Measurements from ENCODE around the gene ADSL.

Gene ADSL

DNA sequence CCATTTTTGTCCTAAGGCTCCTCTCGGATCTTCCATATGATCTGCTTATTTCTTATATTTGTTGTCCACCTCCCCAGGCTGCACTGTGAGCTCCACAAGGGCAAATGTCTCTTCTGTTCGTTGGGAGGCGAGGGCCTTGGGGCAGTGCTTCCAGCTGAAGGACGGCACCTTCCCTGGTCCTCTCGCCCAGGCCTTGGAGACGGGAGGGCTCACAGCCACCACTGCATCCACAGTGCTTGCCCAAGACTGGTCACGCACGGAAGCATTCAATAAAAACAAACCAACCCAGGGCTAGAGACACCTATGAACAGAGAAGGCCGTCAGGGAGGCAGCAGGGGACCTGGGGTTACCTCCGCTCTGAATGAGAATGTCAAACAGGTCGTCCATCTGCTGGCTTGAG, 70.3 kb downstream of the ADSL start:
- H3K27me3 ChIP-seq (replicated peaks; ENCODE audit: insufficient read depth, low read length) = no peaks in the 10 kb centered on the region

DNA sequence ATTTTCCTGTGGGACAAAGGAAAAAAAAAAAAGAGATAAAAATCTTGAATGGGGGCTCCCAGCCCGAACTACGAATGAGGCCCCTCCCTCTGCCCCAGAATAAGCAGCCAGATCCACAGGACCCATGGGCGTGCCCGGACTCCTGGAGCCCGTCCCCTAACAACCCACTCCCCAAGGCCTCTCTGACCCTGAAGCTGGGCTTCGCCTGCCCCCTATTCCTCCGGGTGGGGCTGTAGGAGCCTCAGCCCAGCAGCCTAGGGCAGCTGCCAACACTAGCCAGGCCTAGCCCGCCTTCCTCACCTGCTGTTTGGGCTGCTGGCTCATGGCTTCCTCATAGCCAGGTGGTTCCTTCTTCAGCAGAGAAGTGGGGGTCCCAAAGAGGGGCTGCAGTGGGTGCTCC, 70.7 kb downstream of the ADSL start:
- Histone ChIP-seq H3K36me3 (replicated peaks; ENCODE audit: insufficient read depth, low read length) (no peaks in the 10 kb centered on the region), H4K20me1 (ENCODE audit: insufficient read depth, low read length) (no peaks in the 10 kb centered on the region), H3K27me3 (replicated peaks; ENCODE audit: insufficient read depth, low read length) (no peaks in the 10 kb centered on the region), H3F3A (ENCODE audit: insufficient read depth, low read length) (no peaks in the 10 kb centered on the region), H3K9me3 (replicated peaks; ENCODE audit: insufficient read depth, low read length) (no peaks in the 10 kb centered on the region), H3K9me2 (replicated peaks; ENCODE audit: insufficient read depth, low read length) (no peaks in the 10 kb centered on the region), H3K79me2 (ENCODE audit: low read length) (no peaks in the 10 kb centered on the region), H3K27ac (ENCODE audit: low read length) (no peak overlapping the region), H3K4me2 (ENCODE audit: low read depth, low read length) (no peak overlapping the region), H3K4me3 (ENCODE audit: low read length) (no peak overlapping the region), H3K4me1 (ENCODE audit: low read length) (peaks cover 3% of the 10 kb centered on the region; the same call in 1 of the 2 replicates), H2AFZ (ENCODE audit: low read length) (no peak overlapping the region), H3K9ac (ENCODE audit: low read length) (no peak overlapping the region)
- TF ChIP-seq EZH2phosphoT487 (IDR thresholded peaks at IDR 0.05; ENCODE audit: low read length) (no peak), EZH2 (optimal IDR thresholded peaks at IDR 0.05; ENCODE audit: low read depth, low read length) (no peak)
- TF ChIP-seq, protein P1, sequence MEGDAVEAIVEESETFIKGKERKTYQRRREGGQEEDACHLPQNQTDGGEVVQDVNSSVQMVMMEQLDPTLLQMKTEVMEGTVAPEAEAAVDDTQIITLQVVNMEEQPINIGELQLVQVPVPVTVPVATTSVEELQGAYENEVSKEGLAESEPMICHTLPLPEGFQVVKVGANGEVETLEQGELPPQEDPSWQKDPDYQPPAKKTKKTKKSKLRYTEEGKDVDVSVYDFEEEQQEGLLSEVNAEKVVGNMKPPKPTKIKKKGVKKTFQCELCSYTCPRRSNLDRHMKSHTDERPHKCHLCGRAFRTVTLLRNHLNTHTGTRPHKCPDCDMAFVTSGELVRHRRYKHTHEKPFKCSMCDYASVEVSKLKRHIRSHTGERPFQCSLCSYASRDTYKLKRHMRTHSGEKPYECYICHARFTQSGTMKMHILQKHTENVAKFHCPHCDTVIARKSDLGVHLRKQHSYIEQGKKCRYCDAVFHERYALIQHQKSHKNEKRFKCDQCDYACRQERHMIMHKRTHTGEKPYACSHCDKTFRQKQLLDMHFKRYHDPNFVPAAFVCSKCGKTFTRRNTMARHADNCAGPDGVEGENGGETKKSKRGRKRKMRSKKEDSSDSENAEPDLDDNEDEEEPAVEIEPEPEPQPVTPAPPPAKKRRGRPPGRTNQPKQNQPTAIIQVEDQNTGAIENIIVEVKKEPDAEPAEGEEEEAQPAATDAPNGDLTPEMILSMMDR (IDR thresholded peaks at IDR 0.05; ENCODE audit: low read length) = no peak
- DNase-seq = no peak

More for the DNA sequence above, 70.3 kb downstream of the ADSL start:
- Histone ChIP-seq H3K9ac (ENCODE audit: low read length) (no peak overlapping the region), H3F3A (ENCODE audit: insufficient read depth, low read length) (no peaks in the 10 kb centered on the region), H3K27ac (ENCODE audit: low read length) (no peak overlapping the region), H3K9me2 (replicated peaks; ENCODE audit: insufficient read depth, low read length) (no peaks in the 10 kb centered on the region), H3K79me2 (ENCODE audit: low read length) (no peaks in the 10 kb centered on the region), H3K4me2 (ENCODE audit: low read depth, low read length) (no peak overlapping the region), H4K20me1 (ENCODE audit: insufficient read depth, low read length) (no peaks in the 10 kb centered on the region), H2AFZ (ENCODE audit: low read length) (no peak overlapping the region), H3K9me3 (replicated peaks; ENCODE audit: insufficient read depth, low read length) (no peaks in the 10 kb centered on the region), H3K4me3 (ENCODE audit: low read length) (no peak overlapping the region), H3K4me1 (ENCODE audit: low read length) (no peaks in the 10 kb centered on the region), H3K36me3 (replicated peaks; ENCODE audit: insufficient read depth, low read length) (no peaks in the 10 kb centered on the region)
- DNase-seq = no peak
- TF ChIP-seq, protein P1 (IDR thresholded peaks at IDR 0.05; ENCODE audit: low read length) = no peak
- TF ChIP-seq EZH2 (optimal IDR thresholded peaks at IDR 0.05; ENCODE audit: low read depth, low read length) (no peak), EZH2phosphoT487 (IDR thresholded peaks at IDR 0.05; ENCODE audit: low read length) (no peak)

DNA sequence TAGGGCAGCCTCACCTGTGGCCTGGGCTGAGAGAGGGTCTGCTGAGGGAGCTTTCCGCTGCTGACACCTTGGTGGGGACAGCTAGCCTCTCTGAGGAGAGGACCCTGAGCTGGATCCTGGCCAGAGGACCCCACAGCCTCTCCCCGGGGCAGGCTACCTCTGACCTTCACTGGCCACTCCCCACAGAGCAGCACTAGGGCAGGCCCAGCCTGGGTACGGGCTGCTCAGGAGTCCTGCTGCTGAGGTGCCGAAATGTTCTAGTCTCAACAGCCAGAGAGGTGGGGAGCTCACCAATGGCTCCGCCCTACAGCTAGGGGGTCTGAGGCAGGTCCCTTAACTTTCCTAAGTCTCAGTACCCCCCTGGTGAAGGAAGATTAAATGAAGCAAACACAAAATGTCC, 71.6 kb downstream of the ADSL start:
- Histone ChIP-seq H3K9me3 (replicated peaks; ENCODE audit: insufficient read depth, low read length) (no peaks in the 10 kb centered on the region), H3K36me3 (replicated peaks; ENCODE audit: insufficient read depth, low read length) (no peaks in the 10 kb centered on the region), H3K4me1 (ENCODE audit: low read length) (peaks cover 11% of the 10 kb centered on the region), H4K20me1 (ENCODE audit: insufficient read depth, low read length) (no peaks in the 10 kb centered on the region), H2AFZ (ENCODE audit: low read length) (no peak overlapping the region), H3K4me3 (ENCODE audit: low read length) (no peak overlapping the region), H3K9me2 (replicated peaks; ENCODE audit: insufficient read depth, low read length) (no peaks in the 10 kb centered on the region), H3K79me2 (ENCODE audit: low read length) (no peaks in the 10 kb centered on the region), H3K27me3 (replicated peaks; ENCODE audit: insufficient read depth, low read length) (no peaks in the 10 kb centered on the region), H3K4me2 (ENCODE audit: low read depth, low read length) (no peak overlapping the region), H3K27ac (ENCODE audit: low read length) (no peak overlapping the region), H3K9ac (ENCODE audit: low read length) (no peak overlapping the region), H3F3A (ENCODE audit: insufficient read depth, low read length) (peaks cover 7% of the 10 kb centered on the region; the same call in 1 of the 2 replicates)
- DNase-seq = no peak
- TF ChIP-seq EZH2phosphoT487 (IDR thresholded peaks at IDR 0.05; ENCODE audit: low read length) = no peak
- TF ChIP-seq EZH2 (optimal IDR thresholded peaks at IDR 0.05; ENCODE audit: low read depth, low read length) = no peak
- TF ChIP-seq, protein P1 (IDR thresholded peaks at IDR 0.05; ENCODE audit: low read length) = no peak
